ENCODE results near the gene GKAP1. TPM values are rescaled to one million over a fixed set of nuclear protein-coding genes. Genes with fewer than 3 reads are reported as not detected.

Gene GKAP1
- polyA plus RNA-seq, 1 of the 3 experiments (the other 2 are of a cell fraction), result 1.7 TPM

GRCh38 chr9:83765376-83765775, 52.2 kb downstream of the GKAP1 start (continued):
- TF ChIP-seq, protein P1, sequence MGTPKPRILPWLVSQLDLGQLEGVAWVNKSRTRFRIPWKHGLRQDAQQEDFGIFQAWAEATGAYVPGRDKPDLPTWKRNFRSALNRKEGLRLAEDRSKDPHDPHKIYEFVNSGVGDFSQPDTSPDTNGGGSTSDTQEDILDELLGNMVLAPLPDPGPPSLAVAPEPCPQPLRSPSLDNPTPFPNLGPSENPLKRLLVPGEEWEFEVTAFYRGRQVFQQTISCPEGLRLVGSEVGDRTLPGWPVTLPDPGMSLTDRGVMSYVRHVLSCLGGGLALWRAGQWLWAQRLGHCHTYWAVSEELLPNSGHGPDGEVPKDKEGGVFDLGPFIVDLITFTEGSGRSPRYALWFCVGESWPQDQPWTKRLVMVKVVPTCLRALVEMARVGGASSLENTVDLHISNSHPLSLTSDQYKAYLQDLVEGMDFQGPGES (IDR thresholded peaks at IDR 0.05; ENCODE audit: low read depth, low read length), result no peak

DNA sequence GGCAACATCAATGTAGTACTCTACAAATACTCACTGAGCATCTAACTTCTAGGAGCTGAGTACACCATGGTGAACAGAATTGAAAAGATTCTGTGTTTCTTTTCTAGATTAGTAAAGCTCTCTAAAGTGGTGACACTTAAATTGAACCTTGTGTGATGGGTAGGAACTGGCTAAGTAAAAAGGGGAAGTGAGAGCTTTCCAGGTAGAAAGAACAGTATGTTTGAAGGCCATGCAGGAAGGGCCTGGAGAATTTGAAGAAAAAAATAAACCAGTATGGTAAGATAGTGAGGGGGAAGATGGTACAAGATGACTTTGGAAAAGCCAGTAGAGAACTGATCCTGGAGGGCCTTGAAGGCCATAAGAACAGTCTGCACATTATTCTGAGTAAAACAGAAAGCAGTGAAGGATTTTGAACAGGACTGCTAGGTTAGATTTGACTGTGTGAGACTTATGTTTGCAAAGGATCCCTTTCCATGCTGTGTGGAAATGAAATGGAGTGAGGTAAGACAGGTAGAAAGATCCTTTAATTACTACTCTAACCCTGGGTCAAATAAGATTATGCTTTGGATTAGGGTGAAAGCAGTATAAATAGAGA, 63.1 kb downstream of the GKAP1 start:
- no peak overlapping the region for H3K27ac ChIP-seq (ENCODE audit: low read depth in 2 of 2, low read length in 1 of 2)
- H3K79me2 ChIP-seq (ENCODE audit: insufficient read depth), result no peaks in the 10 kb centered on the region
- no peak overlapping the region for H3K9ac ChIP-seq
- no peaks in the 10 kb centered on the region; a peak in 2 of 4 replicates for H3K4me1 ChIP-seq (ENCODE audit: control insufficient read depth in 1 of 2, insufficient read depth in 2 of 2, low read depth in 1 of 2, low read length in 1 of 2)
- TF ChIP-seq ELF1 (IDR thresholded peaks at IDR 0.05) (no peak), SIN3A (IDR thresholded peaks at IDR 0.05; ENCODE audit: borderline replicate concordance, low read depth, low read length) (no peak), REST (IDR thresholded peaks at IDR 0.05; ENCODE audit: low read depth, low read length) (no peak), USF1 (IDR thresholded peaks at IDR 0.05; ENCODE audit: borderline replicate concordance, low read depth) (no peak), EP300 (IDR thresholded peaks at IDR 0.05; ENCODE audit: borderline replicate concordance in 1 of 2, low read depth in 1 of 2, low read length in 1 of 2) (no peak), NFIC (IDR thresholded peaks at IDR 0.05; ENCODE audit: borderline replicate concordance) (no peak), TEAD4 (IDR thresholded peaks at IDR 0.05; ENCODE audit: borderline replicate concordance, insufficient read depth) (no peak), CHD2 (IDR thresholded peaks at IDR 0.05; ENCODE audit: low read length, partially characterized antibody) (no peak)
- TF ChIP-seq, protein P1 (IDR thresholded peaks at IDR 0.05; ENCODE audit: low read depth, low read length), result no peak
- TF ChIP-seq, protein P2, sequence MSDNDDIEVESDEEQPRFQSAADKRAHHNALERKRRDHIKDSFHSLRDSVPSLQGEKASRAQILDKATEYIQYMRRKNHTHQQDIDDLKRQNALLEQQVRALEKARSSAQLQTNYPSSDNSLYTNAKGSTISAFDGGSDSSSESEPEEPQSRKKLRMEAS (IDR thresholded peaks at IDR 0.05; ENCODE audit: low read depth), result no peak
- DNase-seq, result no peak
- H3K36me3 ChIP-seq (replicated peaks in 1 of 2; ENCODE audit: control insufficient read depth in 1 of 2, insufficient read depth in 2 of 2, low read length in 1 of 2), result no peaks in the 10 kb centered on the region
- no peaks in the 10 kb centered on the region for H3K9me3 ChIP-seq
- H3K4me2 ChIP-seq, result no peak overlapping the region
- H3K4me3 ChIP-seq (ENCODE audit: low read depth in 2 of 2, low read length in 1 of 2), result no peak overlapping the region
- H4K20me1 ChIP-seq (ENCODE audit: insufficient read depth), result no peaks in the 10 kb centered on the region
- CTCF ChIA-PET, result no interaction called here
- H3K27me3 ChIP-seq (ENCODE audit: insufficient read depth), result no peaks in the 10 kb centered on the region
- H3F3A ChIP-seq (replicated peaks; ENCODE audit: insufficient read depth), result no peaks in the 10 kb centered on the region
- no peak overlapping the region for H2AFZ ChIP-seq (ENCODE audit: low read depth)
- no peaks in the 10 kb centered on the region for H3K9me2 ChIP-seq
- POLR2A ChIA-PET, result no interaction called here

Data from SK-N-SH (cell line).